Measurements from ENCODE around the gene GPR15. TPM values are rescaled to one million over a fixed set of nuclear protein-coding genes. Genes with fewer than 3 reads are reported as not detected.

Gene GPR15
- total RNA-seq, 5 donors from 2014 or later (not counting 1 experiment from before 2014, with no cell fraction given): 5.7 to 69.9 (median 24.7) TPM

- no peak for DNase-seq
- no peak for ATAC-seq (replicated peaks in 1 of 4)
- Histone ChIP-seq H3K36me3 (ENCODE audit: control insufficient read depth in 2 of 2, extremely low read depth in 1 of 2, insufficient read depth in 1 of 2, low read length in 1 of 2) (no peaks in the 10 kb centered on the region), H3K27ac (ENCODE audit: low read length) (no peak overlapping the region), H3K4me3 (ENCODE audit: control insufficient read depth in 1 of 2, extremely low read depth in 1 of 2, low read length in 1 of 2) (no peak overlapping the region), H3K27me3 (replicated peaks in 1 of 2; ENCODE audit: control insufficient read depth in 2 of 2, extremely low read depth in 1 of 2, insufficient read depth in 2 of 2, low read length in 1 of 2) (no peaks in the 10 kb centered on the region), H3K9me3 (no peaks in the 10 kb centered on the region), H3K4me1 (ENCODE audit: control insufficient read depth in 1 of 2, extremely low read depth in 1 of 2, insufficient read depth in 2 of 2, low read length in 2 of 2) (no peaks in the 10 kb centered on the region)
- Mint-ChIP-seq H3K36me3 (no peaks in the 10 kb centered on the region), H3K4me3 (no peak overlapping the region), H3K9me3 (no peaks in the 10 kb centered on the region), H3K27ac (no peak overlapping the region), H3K27me3 (no peaks in the 10 kb centered on the region), H3K4me1 (peaks cover 6 to 27% (median 20%) of the 10 kb centered on the region in 3 donors)
- no CpG with 5 or more reads among the region's 1 CpG for WGBS (ENCODE audit: insufficient coverage)
- ChIA-PET CTCF (interaction anchor here in 1 of 2 donors (0.5 kb wide), 1 partner anchor 873 kb away, joined by 3 read pairs; no protein-coding TSS in a partner anchor), POLR2A (no interaction called here)
Measured at GRCh38 chr3:98542623-98543022, 10.8 kb downstream of the GPR15 start.

- no peaks in the 10 kb centered on the region for H3K36me3 ChIP-seq (ENCODE audit: control insufficient read depth in 2 of 2, extremely low read depth in 1 of 2, insufficient read depth in 1 of 2, low read length in 1 of 2)
- WGBS (ENCODE audit: insufficient coverage): no CpG with 5 or more reads among the region's 5 CpGs
- H3K27ac Mint-ChIP-seq: peak overlapping the region; percentile 66 to 75
Measured at GRCh38 chr3:98545940-98546339, 14.2 kb downstream of the GPR15 start.

GRCh38 chr3:98548544-98548943, 16.8 kb downstream of the GPR15 start:
- Mint-ChIP-seq H3K27me3 (no peaks in the 10 kb centered on the region), H3K4me1 (peaks cover 10 to 42% (median 35%) of the 10 kb centered on the region in 3 donors), H3K27ac (no peak overlapping the region), H3K9me3 (no peaks in the 10 kb centered on the region), H3K36me3 (peaks cover 4% of the 10 kb centered on the region), H3K4me3 (no peak overlapping the region)
- Histone ChIP-seq H3K4me1 (ENCODE audit: control insufficient read depth in 1 of 2, extremely low read depth in 1 of 2, insufficient read depth in 2 of 2, low read length in 2 of 2) (peaks cover 0 to 19% of the 10 kb centered on the region in 2 experiments), H3K27me3 (replicated peaks in 1 of 2; ENCODE audit: control insufficient read depth in 2 of 2, extremely low read depth in 1 of 2, insufficient read depth in 2 of 2, low read length in 1 of 2) (no peaks in the 10 kb centered on the region), H3K36me3 (ENCODE audit: control insufficient read depth in 2 of 2, extremely low read depth in 1 of 2, insufficient read depth in 1 of 2, low read length in 1 of 2) (no peaks in the 10 kb centered on the region), H3K9me3 (no peaks in the 10 kb centered on the region), H3K4me3 (ENCODE audit: control insufficient read depth in 1 of 2, extremely low read depth in 1 of 2, low read length in 1 of 2) (no peak overlapping the region), H3K27ac (ENCODE audit: low read length) (no peak overlapping the region)
- DNase-seq: no peak
- ATAC-seq (replicated peaks in 1 of 4): no peak
- WGBS (ENCODE audit: insufficient coverage): no CpG with 5 or more reads among the region's 5 CpGs
- ChIA-PET CTCF (interaction anchor here in 1 of 2 donors (0.7 kb wide), 1 partner anchor 16 kb away, joined by 3 read pairs; no protein-coding TSS in a partner anchor), POLR2A (no interaction called here)

More at GRCh38 chr3:98545940-98546339, 14.2 kb downstream of the GPR15 start:
- Mint-ChIP-seq H3K4me1 (peaks cover 0 to 22% (median 13%) of the 10 kb centered on the region in 3 donors), H3K27me3 (no peaks in the 10 kb centered on the region), H3K36me3 (no peaks in the 10 kb centered on the region), H3K4me3 (peak overlapping the region in 2 of 3 donors; percentile 45 to 46), H3K9me3 (no peaks in the 10 kb centered on the region)
- peak in 2 of 4 experiments; percentile 51 to 52 for ATAC-seq (replicated peaks in 1 of 4)
- H3K27ac ChIP-seq (ENCODE audit: low read length): peak overlapping the region; percentile 22
- CTCF ChIA-PET: interaction anchor here in 1 of 2 donors (0.8 to 1.2 kb wide), 5 partner anchors 14 to 28 kb away, joined by 3 to 6 read pairs (median 3); partner anchors contain the start of gene GPR15
- POLR2A ChIA-PET: interaction anchor here in 1 of 2 donors (0.7 kb wide), 1 partner anchor 20 kb away, joined by 3 read pairs; no protein-coding TSS in a partner anchor
- H3K4me1 ChIP-seq (ENCODE audit: control insufficient read depth in 1 of 2, extremely low read depth in 1 of 2, insufficient read depth in 2 of 2, low read length in 2 of 2): peaks cover 0 to 3% of the 10 kb centered on the region in 2 experiments
- DNase-seq: no peak
- no peaks in the 10 kb centered on the region for H3K27me3 ChIP-seq (replicated peaks in 1 of 2; ENCODE audit: control insufficient read depth in 2 of 2, extremely low read depth in 1 of 2, insufficient read depth in 2 of 2, low read length in 1 of 2)
- no peak overlapping the region for H3K4me3 ChIP-seq (ENCODE audit: control insufficient read depth in 1 of 2, extremely low read depth in 1 of 2, low read length in 1 of 2)
- H3K9me3 ChIP-seq: no peaks in the 10 kb centered on the region

GRCh38 chr3:98550833-98551232, 19.1 kb downstream of the GPR15 start:
- Histone ChIP-seq H3K27me3 (replicated peaks in 1 of 2; ENCODE audit: control insufficient read depth in 2 of 2, extremely low read depth in 1 of 2, insufficient read depth in 2 of 2, low read length in 1 of 2) (no peaks in the 10 kb centered on the region), H3K4me3 (ENCODE audit: control insufficient read depth in 1 of 2, extremely low read depth in 1 of 2, low read length in 1 of 2) (no peak overlapping the region), H3K4me1 (ENCODE audit: control insufficient read depth in 1 of 2, extremely low read depth in 1 of 2, insufficient read depth in 2 of 2, low read length in 2 of 2) (peaks cover 0 to 19% of the 10 kb centered on the region in 2 experiments), H3K9me3 (no peaks in the 10 kb centered on the region), H3K36me3 (ENCODE audit: control insufficient read depth in 2 of 2, extremely low read depth in 1 of 2, insufficient read depth in 1 of 2, low read length in 1 of 2) (no peaks in the 10 kb centered on the region), H3K27ac (ENCODE audit: low read length) (no peak overlapping the region)
- H3K4me1 Mint-ChIP-seq: peaks cover 14 to 58% (median 50%) of the 10 kb centered on the region in 3 donors
- WGBS (ENCODE audit: insufficient coverage): 100% methylated on average over 2 of the region's 3 CpGs
- peak overlapping the region; percentile 23 to 56 for H3K27ac Mint-ChIP-seq
- peaks cover 8% of the 10 kb centered on the region for H3K36me3 Mint-ChIP-seq
- no peak overlapping the region for H3K4me3 Mint-ChIP-seq
- ATAC-seq (replicated peaks in 1 of 4) (no peak), DNase-seq (no peak)
- ChIA-PET POLR2A (interaction anchor here in 1 of 2 donors (0.6 to 1.0 kb wide), 2 partner anchors 14 to 238 kb away, joined by 4 to 6 read pairs; no protein-coding TSS in a partner anchor), CTCF (interaction anchor here in 1 of 2 donors (0.5 kb wide), 1 partner anchor 44 kb away, joined by 5 read pairs; no protein-coding TSS in a partner anchor)
- no peaks in the 10 kb centered on the region for H3K27me3 Mint-ChIP-seq
- no peaks in the 10 kb centered on the region for H3K9me3 Mint-ChIP-seq

- Mint-ChIP-seq H3K4me3 (no peak overlapping the region), H3K27ac (peak overlapping the region; percentile 23 to 56), H3K9me3 (no peaks in the 10 kb centered on the region), H3K27me3 (no peaks in the 10 kb centered on the region), H3K36me3 (peaks cover 8% of the 10 kb centered on the region), H3K4me1 (peaks cover 18 to 58% (median 50%) of the 10 kb centered on the region in 3 donors)
- no peak for ATAC-seq (replicated peaks in 1 of 4)
- no peak for DNase-seq
- ChIA-PET CTCF (interaction anchor here in 1 of 2 donors (0.5 to 1.1 kb wide), 2 partner anchors 25 to 44 kb away, joined by 3 to 5 read pairs; no protein-coding TSS in a partner anchor), POLR2A (interaction anchor here in 1 of 2 donors (0.6 to 1.0 kb wide), 2 partner anchors 14 to 238 kb away, joined by 4 to 6 read pairs; no protein-coding TSS in a partner anchor)
- Histone ChIP-seq H3K27me3 (replicated peaks in 1 of 2; ENCODE audit: control insufficient read depth in 2 of 2, extremely low read depth in 1 of 2, insufficient read depth in 2 of 2, low read length in 1 of 2) (no peaks in the 10 kb centered on the region), H3K9me3 (no peaks in the 10 kb centered on the region), H3K27ac (ENCODE audit: low read length) (peak overlapping the region; percentile 50), H3K4me1 (ENCODE audit: control insufficient read depth in 1 of 2, extremely low read depth in 1 of 2, insufficient read depth in 2 of 2, low read length in 2 of 2) (peaks cover 0 to 21% of the 10 kb centered on the region in 2 experiments), H3K4me3 (ENCODE audit: control insufficient read depth in 1 of 2, extremely low read depth in 1 of 2, low read length in 1 of 2) (no peak overlapping the region), H3K36me3 (ENCODE audit: control insufficient read depth in 2 of 2, extremely low read depth in 1 of 2, insufficient read depth in 1 of 2, low read length in 1 of 2) (no peaks in the 10 kb centered on the region)
- WGBS (ENCODE audit: insufficient coverage): no CpG with 5 or more reads among the region's 2 CpGs
Measured at GRCh38 chr3:98551236-98551635, 19.5 kb downstream of the GPR15 start.

- no peak for DNase-seq
- peak overlapping the region; percentile 81 to 94 for H3K27ac Mint-ChIP-seq
- H3K9me3 ChIP-seq: no peaks in the 10 kb centered on the region
Measured at GRCh38 chr3:98551754-98552153, 20.0 kb downstream of the GPR15 start.

More at GRCh38 chr3:98551754-98552153, 20.0 kb downstream of the GPR15 start:
- Histone ChIP-seq H3K27me3 (replicated peaks in 1 of 2; ENCODE audit: control insufficient read depth in 2 of 2, extremely low read depth in 1 of 2, insufficient read depth in 2 of 2, low read length in 1 of 2) (no peaks in the 10 kb centered on the region), H3K36me3 (ENCODE audit: control insufficient read depth in 2 of 2, extremely low read depth in 1 of 2, insufficient read depth in 1 of 2, low read length in 1 of 2) (no peaks in the 10 kb centered on the region), H3K27ac (ENCODE audit: low read length) (peak overlapping the region; percentile 50), H3K4me1 (ENCODE audit: control insufficient read depth in 1 of 2, extremely low read depth in 1 of 2, insufficient read depth in 2 of 2, low read length in 2 of 2) (peaks cover 0 to 24% of the 10 kb centered on the region in 2 experiments), H3K4me3 (ENCODE audit: control insufficient read depth in 1 of 2, extremely low read depth in 1 of 2, low read length in 1 of 2) (no peak overlapping the region)
- whole genome bisulfite sequencing (ENCODE audit: insufficient coverage): no CpG with 5 or more reads among the region's 3 CpGs
- Mint-ChIP-seq H3K4me3 (no peak overlapping the region), H3K36me3 (peaks cover 8% of the 10 kb centered on the region), H3K4me1 (peaks cover 23 to 61% (median 53%) of the 10 kb centered on the region in 3 donors), H3K27me3 (no peaks in the 10 kb centered on the region), H3K9me3 (no peaks in the 10 kb centered on the region)
- POLR2A ChIA-PET: interaction anchor here in 1 of 2 donors (1.0 kb wide), 1 partner anchor 13 kb away, joined by 4 read pairs; no protein-coding TSS in a partner anchor
- CTCF ChIA-PET: interaction anchor here in 1 of 2 donors (1.1 kb wide), 1 partner anchor 25 kb away, joined by 3 read pairs; no protein-coding TSS in a partner anchor
- no peak for ATAC-seq (replicated peaks in 1 of 4)
